Measurements from ENCODE around the gene LSS. TPM values are rescaled to one million over a fixed set of nuclear protein-coding genes. Genes with fewer than 3 reads are reported as not detected.

LSS gene
- total and polyA plus RNA-seq, 2 of the 8 experiments (the other 6 are each of a cell fraction or from before 2014, with no cell fraction given) = 96.1 to 123 TPM

DNA sequence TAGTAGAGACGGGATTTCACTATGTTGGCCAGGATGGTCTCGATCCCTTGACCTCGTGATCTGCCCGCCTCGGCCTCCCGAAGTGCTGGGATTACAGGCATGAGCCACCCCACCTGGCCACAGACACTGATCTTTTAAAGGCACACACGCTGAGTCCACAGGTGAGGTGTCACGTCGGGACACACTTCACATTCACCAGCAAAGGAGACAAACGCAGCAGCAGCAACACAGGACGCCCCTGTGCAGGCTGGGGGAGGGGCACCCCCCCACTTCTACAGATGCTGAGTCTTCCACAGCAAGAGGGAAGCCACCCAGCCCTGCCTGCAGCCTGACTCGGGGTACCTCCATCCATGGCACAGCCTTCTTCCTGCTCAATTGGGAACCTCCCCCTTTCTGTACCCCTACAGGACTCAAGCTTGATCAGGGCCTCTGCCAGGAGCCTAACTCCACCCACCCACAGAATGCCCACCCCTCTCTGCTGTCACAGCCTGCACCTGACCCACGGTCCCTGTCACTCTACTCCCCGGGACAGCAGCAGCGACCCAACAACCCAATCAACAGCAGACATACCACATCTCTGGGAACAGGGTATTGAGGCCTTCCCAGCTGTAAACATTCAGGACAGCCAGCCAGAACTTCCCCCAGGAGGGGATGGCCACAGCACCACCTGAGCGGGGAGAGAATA, 9.5 kb downstream of the LSS start:
- Histone ChIP-seq H3K4me1 (replicated peaks in 1 of 4; ENCODE audit: control insufficient read depth in 3 of 4, insufficient read depth in 4 of 4, low read length in 3 of 4) (peaks cover 0 to 2% (median 0%) of the 10 kb centered on the region in 4 experiments; a peak in 1 of 7 replicates), H4K8ac (ENCODE audit: extremely low read depth, insufficient read depth, low read length) (no peak overlapping the region), H2AFZ (ENCODE audit: low read length) (no peak overlapping the region), H2BK12ac (ENCODE audit: low read depth, low read length) (no peak overlapping the region), H3K9ac (replicated peaks in 1 of 4; ENCODE audit: extremely low read depth in 1 of 4, low read depth in 3 of 4, low read length in 3 of 4) (no peak overlapping the region), H2BK120ac (replicated peaks; ENCODE audit: low read depth, low read length) (no peak overlapping the region), H3K23me2 (ENCODE audit: low read depth, low read length) (no peaks in the 10 kb centered on the region), H3K27me3 (replicated peaks in 1 of 4; ENCODE audit: control insufficient read depth in 3 of 4, extremely low read depth in 1 of 4, insufficient read depth in 3 of 4, low read length in 3 of 4) (no peaks in the 10 kb centered on the region), H3K79me1 (ENCODE audit: low read depth, low read length) (peaks cover 28% of the 10 kb centered on the region), H3K18ac (ENCODE audit: extremely low read depth, low read length) (no peak overlapping the region), H3K36me3 (ENCODE audit: control insufficient read depth in 2 of 4, insufficient read depth in 4 of 4, low read length in 3 of 4) (peaks cover 5 to 23% (median 14%) of the 10 kb centered on the region in 4 experiments; a peak in 5 of 8 replicates), H3K9me3 (ENCODE audit: insufficient read depth in 2 of 2, low read depth in 1 of 2, low read length in 1 of 2) (no peaks in the 10 kb centered on the region), H2BK20ac (ENCODE audit: low read length) (no peak overlapping the region), H3K27ac (ENCODE audit: low read depth, low read length) (no peak overlapping the region), H3K14ac (ENCODE audit: insufficient read length) (no peak overlapping the region), H2AK5ac (ENCODE audit: low read depth, low read length) (no peak overlapping the region), H3K23ac (ENCODE audit: insufficient read length) (no peak overlapping the region), H3K4ac (replicated peaks; ENCODE audit: insufficient read length, low read depth, low read length) (no peak overlapping the region), H4K91ac (replicated peaks; ENCODE audit: insufficient read length, low read length) (no peak overlapping the region), H3K79me2 (ENCODE audit: control insufficient read depth in 1 of 2, insufficient read depth in 2 of 2, low read length in 2 of 2) (peaks cover 0 to 33% of the 10 kb centered on the region in 2 experiments; a peak in 3 of 4 replicates), H4K20me1 (replicated peaks in 1 of 2; ENCODE audit: control insufficient read depth in 1 of 2, insufficient read depth in 2 of 2, low read length in 2 of 2) (peaks cover 6 to 40% of the 10 kb centered on the region in 2 experiments), H4K5ac (ENCODE audit: insufficient read length, low read depth, low read length) (no peak overlapping the region), H3K4me2 (ENCODE audit: insufficient read depth in 1 of 2, low read depth in 2 of 2, low read length in 2 of 2) (no peak overlapping the region), H2BK15ac (ENCODE audit: low read length) (no peak overlapping the region), H3K4me3 (ENCODE audit: extremely low read depth in 1 of 4, insufficient read depth in 2 of 4, low read depth in 3 of 4, low read length in 4 of 4) (no peak overlapping the region), H3K56ac (replicated peaks; ENCODE audit: insufficient read length, low read depth, low read length) (no peak overlapping the region), H2BK5ac (ENCODE audit: low read depth, low read length) (no peak overlapping the region; the same call in 1 of the 2 replicates)
- DNase-seq (ENCODE audit: low read depth in 1 of 2, low spot score in 2 of 2) = no peak
- no peak for FAIRE-seq
- CTCF ChIA-PET (ENCODE audit: partially characterized antibody) = interaction anchor here (1.0 to 2.0 kb wide), 4 partner anchors 8 to 168 kb away, joined by 3 to 5 read pairs (median 4); no protein-coding TSS in a partner anchor
- POLR2A ChIA-PET (ENCODE audit: partially characterized antibody) = no interaction called here
- TF ChIP-seq CTBP2 (IDR thresholded peaks at IDR 0.05; ENCODE audit: borderline replicate concordance, insufficient read depth, insufficient read length, low read length) = no peak
- no peak for TF ChIP-seq BCL11A (IDR thresholded peaks at IDR 0.05; ENCODE audit: low read depth in 2 of 2, low read length in 2 of 2)
- no peak for TF ChIP-seq ZNF274 (IDR thresholded peaks at IDR 0.05; ENCODE audit: borderline replicate concordance, extremely low read depth, low read length)
- 94% methylated on average over 15 of the region's 16 CpGs; no CpG with 5 or more reads in 1 of the 2 experiments for WGBS, 2 experiments (ENCODE audit: extremely low coverage in 1 of 2, insufficient coverage in 1 of 2, insufficient read length in 1 of 2, insufficient replicate concordance in 2 of 2, low coverage in 1 of 2, low lambda C conversion rate in 2 of 2, missing lambda C conversion rate in 1 of 2)

Data from H1 (cell line).